HTR-8/SVneo (cell line): Measurements from ENCODE around the gene NDUFV2.

ENCODE experiments used
- DNase-seq: peaks from one replicate; pipeline ENCODE4 v3.0.0; 2011; ENCODE audit warnings: low spot score, mixed read lengths; ENCODE audit not compliant: insufficient read length
- FAIRE-seq: peaks from 2 replicates; lab custom pipeline; 2011; peaks lifted over from hg19 to GRCh38; lab: Jason Lieb, UNC

The NDUFV2 gene

GRCh38 chr18:9182852-9183399 lies 80.4 kb downstream of the NDUFV2 start:
- FAIRE-seq (no peak), DNase-seq (no peak)
